AG04449 (cell line): ENCODE results near the gene MXD1.

Source experiments
- CTCF ChIA-PET: fragments of 350-600 bp; formaldehyde crosslinking; extraction: SDS; loops from one replicate; lab custom pipeline; 2021; ENCODE audit warnings: antibody characterized with exemption; lab: Yijun Ruan, JAX
- POLR2A ChIA-PET: fragments of 400-600, 350-600 bp; formaldehyde crosslinking; extraction: SDS; loops from one replicate; lab custom pipeline; 2020; ENCODE audit warnings: antibody characterized with exemption, inconsistent platforms; lab: Yijun Ruan, JAX
- DNase-seq: peaks from one replicate; pipeline ENCODE4 v3.0.0-alpha.2; 2010; ENCODE audit warnings: low read depth, low spot score
- H3K4me3 ChIP-seq: 2 replicates; pipeline ENCODE4 v1.5.1; 2011; ENCODE audit warnings: low read depth, mild to moderate bottlenecking, control low read depth, low read length
- TF ChIP-seq, protein P1 (sequence below): IDR thresholded peaks from one replicate; pipeline ENCODE4 v1.5.1; 2011; ENCODE audit warnings: mild to moderate bottlenecking, moderate library complexity, low read length, control low read depth, inconsistent platforms; ENCODE audit not compliant: insufficient read depth; ENCODE audit errors: missing control alignments

MXD1 gene

DNA sequence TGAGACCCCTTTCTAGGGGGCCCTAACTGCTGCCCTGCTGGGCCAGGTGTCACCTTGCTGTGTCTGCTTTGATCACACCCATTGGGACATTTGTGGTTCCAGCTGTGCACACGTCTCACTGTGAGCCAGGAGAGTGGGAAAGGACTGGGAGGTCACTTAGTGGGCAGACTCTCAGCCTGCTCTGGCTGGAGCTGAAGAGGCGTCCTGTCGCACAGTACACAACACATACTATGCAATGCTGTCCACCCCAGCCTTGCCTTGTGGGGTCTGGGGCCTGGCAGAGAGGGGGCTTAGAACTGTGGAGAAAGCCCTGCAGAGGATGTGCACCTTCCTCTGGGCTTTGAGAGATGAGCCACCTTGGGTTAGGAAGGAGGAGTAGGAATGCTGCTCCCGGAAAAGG lies 71.8 kb downstream of the MXD1 start:
- DNase-seq, result no peak
- H3K4me3 ChIP-seq, result no peak overlapping the region
- CTCF ChIA-PET, result no interaction called here
- POLR2A ChIA-PET, result no interaction called here
- TF ChIP-seq, protein P1, sequence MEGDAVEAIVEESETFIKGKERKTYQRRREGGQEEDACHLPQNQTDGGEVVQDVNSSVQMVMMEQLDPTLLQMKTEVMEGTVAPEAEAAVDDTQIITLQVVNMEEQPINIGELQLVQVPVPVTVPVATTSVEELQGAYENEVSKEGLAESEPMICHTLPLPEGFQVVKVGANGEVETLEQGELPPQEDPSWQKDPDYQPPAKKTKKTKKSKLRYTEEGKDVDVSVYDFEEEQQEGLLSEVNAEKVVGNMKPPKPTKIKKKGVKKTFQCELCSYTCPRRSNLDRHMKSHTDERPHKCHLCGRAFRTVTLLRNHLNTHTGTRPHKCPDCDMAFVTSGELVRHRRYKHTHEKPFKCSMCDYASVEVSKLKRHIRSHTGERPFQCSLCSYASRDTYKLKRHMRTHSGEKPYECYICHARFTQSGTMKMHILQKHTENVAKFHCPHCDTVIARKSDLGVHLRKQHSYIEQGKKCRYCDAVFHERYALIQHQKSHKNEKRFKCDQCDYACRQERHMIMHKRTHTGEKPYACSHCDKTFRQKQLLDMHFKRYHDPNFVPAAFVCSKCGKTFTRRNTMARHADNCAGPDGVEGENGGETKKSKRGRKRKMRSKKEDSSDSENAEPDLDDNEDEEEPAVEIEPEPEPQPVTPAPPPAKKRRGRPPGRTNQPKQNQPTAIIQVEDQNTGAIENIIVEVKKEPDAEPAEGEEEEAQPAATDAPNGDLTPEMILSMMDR, result no peak

DNA sequence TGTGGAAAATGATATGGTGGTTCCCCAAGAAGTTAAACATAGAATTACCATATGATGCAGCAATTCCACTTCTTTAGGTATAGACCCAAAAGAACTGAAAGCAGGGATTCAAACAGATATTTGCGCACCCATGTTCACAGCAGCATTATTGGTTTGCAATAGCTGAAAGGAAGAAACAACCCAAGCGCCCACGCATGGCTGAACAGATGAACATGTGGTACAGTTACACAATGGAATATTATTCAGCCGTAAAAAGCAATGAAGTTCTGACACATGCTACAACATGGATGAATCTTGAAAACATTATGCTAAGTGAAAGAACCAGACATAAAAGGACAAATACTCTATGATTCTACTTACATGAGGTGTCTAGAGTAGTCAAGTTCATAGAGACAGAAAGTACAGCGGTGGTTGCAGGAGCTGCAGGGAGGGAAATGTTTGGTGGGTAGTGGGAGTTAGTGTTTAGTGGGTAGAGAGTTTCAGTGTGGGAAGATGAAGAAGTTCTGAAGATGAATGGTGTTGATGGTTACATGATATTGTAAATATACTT lies 73.3 kb downstream of the MXD1 start:
- TF ChIP-seq, protein P1, result no peak
- POLR2A ChIA-PET, result no interaction called here
- DNase-seq, result no peak
- CTCF ChIA-PET, result no interaction called here
- no peak overlapping the region for H3K4me3 ChIP-seq

DNA sequence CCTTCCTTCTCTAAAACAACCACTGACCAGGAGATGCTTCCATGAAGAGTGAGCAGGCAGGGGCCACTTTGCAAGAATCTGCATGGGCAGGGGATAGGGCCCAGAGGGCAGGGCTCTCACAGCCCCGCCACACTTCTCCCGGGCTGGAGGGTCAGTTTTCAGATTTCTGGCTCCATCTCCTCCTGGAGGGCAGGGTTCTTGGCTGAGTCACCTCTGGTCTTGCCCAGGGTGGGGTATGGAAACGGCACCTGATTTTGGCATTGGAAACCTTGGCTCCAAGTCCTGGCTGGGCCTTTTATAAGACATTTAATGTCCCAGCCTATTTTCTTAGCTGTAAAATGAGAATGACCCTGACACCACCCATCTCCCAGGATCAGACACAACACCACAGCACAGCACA lies 74.1 kb downstream of the MXD1 start:
- ChIA-PET POLR2A (no interaction called here), CTCF (no interaction called here)
- H3K4me3 ChIP-seq, result no peak overlapping the region
- TF ChIP-seq, protein P1, result no peak
- DNase-seq, result no peak

DNA sequence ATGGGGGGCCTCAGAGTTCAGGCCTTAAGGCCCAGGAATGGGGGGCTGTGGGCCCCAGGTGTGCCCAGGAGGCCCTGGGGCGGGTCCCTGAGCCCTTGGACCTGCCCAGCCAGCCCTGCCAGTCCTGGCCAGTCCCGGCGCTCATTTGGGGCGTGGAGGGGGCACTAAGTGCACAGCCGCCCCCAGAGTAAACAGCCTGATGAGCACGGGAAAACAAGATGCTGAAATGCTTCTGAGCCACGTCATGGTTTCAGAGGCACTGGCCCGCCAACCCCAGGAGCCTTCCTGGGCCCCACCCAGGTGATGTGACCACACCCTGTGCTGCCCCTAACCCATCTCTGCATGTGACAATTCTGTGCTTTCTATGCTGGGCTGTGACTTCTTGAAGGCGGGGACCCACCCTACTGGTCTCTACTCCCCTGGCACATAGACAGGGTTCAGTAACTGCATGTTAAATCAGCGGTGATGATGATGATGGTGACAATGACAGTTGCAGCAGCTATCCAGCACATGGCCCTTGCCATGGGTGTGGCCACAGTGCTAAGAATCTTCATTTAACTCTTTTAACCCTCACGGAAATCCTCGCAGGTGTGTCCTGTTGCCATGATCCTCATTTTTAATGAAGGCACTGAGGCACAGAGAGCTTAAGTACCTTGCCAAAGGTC lies 74.7 kb downstream of the MXD1 start:
- no peak for DNase-seq
- CTCF ChIA-PET, result no interaction called here
- POLR2A ChIA-PET, result no interaction called here

More for the DNA sequence above, 74.7 kb downstream of the MXD1 start:
- H3K4me3 ChIP-seq, result no peak overlapping the region
- TF ChIP-seq, protein P1, result no peak
